HL-60/S4 (cell line): ENCODE measurements around the gene PTPN6.

ENCODE experiments used
- in situ Hi-C: fragments of 300-500 bp; cut with MboI; formaldehyde crosslinking; loops from 2 replicates; pipeline ENCODE4 v1.14.3; 2022; ENCODE audit warnings: low sequenced_read_pairs

The PTPN6 gene

GRCh38 chr12:6937481-6938352 lies 13.4 kb upstream of the PTPN6 start:
- in situ Hi-C loops, result loop anchor here (25.0 kb wide), 1 partner anchor 175 kb away; the partner anchor contains the start of gene C1RL

- in situ Hi-C loops, result loop anchor here (25.0 kb wide), 1 partner anchor 174 kb away; the partner anchor contains the start of gene C1RL
Measured at GRCh38 chr12:6938353-6939190, 12.6 kb upstream of the PTPN6 start.

DNA sequence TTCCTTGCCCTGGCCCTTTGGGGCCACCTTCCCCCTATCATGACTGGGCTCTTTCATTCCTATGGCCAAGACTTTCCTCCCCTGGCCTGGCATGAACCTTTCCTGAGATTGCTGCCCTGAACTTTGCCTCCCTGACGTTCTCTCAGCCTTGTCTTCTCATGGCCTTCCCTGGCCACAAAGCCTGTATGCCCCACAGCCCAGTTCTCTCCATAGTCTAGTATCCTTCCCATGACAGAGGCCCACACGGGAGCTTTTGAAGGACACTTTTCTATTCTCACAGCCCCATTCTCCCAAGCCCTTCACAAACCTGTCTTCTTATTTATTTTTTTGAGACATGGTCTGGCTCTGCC lies 12.0 kb upstream of the PTPN6 start:
- in situ Hi-C loops, result loop anchor here (25.0 kb wide), 1 partner anchor 173 kb away; the partner anchor contains the start of gene C1RL

GRCh38 chr12:6941267-6941666 lies 9.9 kb upstream of the PTPN6 start:
- in situ Hi-C loops, result loop anchor here (25.0 kb wide), 1 partner anchor 171 kb away; the partner anchor contains the start of gene C1RL

DNA sequence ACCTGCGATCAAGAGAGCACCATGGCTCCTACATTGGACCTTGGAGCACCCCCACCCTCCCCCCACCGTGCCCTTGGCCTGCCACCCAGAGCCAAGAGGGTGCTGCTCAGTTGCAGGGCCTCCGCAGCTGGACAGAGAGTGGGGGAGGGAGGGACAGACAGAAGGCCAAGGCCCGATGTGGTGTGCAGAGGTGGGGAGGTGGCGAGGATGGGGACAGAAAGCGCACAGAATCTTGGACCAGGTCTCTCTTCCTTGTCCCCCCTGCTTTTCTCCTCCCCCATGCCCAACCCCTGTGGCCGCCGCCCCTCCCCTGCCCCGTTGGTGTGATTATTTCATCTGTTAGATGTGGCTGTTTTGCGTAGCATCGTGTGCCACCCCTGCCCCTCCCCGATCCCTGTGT lies 9.4 kb upstream of the PTPN6 start:
- in situ Hi-C loops, result loop anchor here (25.0 kb wide), 1 partner anchor 171 kb away; the partner anchor contains the start of gene C1RL

DNA sequence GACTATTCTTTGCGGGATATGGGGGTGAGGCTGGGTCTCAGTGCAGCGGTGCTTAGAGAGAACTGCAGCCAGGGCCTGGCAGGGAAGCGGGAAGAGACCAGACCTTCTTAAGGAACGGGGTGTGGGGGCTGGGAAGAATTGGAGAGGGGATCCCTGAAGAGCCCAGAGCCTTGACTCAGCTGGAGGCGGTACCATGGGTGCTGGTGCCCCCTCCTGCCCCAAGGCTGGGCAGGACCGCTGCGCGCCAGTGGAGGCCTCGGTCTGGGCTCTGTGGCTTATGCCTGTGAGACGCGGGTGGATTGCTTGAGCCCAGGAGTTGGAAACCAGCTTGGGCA lies 8.9 kb upstream of the PTPN6 start:
- in situ Hi-C loops, result loop anchor here (25.0 kb wide), 1 partner anchor 170 kb away; the partner anchor contains the start of gene C1RL

- in situ Hi-C loops, result loop anchor here (25.0 kb wide), 1 partner anchor 169 kb away; the partner anchor contains the start of gene C1RL
Measured at GRCh38 chr12:6943389-6943721, 7.8 kb upstream of the PTPN6 start.

DNA sequence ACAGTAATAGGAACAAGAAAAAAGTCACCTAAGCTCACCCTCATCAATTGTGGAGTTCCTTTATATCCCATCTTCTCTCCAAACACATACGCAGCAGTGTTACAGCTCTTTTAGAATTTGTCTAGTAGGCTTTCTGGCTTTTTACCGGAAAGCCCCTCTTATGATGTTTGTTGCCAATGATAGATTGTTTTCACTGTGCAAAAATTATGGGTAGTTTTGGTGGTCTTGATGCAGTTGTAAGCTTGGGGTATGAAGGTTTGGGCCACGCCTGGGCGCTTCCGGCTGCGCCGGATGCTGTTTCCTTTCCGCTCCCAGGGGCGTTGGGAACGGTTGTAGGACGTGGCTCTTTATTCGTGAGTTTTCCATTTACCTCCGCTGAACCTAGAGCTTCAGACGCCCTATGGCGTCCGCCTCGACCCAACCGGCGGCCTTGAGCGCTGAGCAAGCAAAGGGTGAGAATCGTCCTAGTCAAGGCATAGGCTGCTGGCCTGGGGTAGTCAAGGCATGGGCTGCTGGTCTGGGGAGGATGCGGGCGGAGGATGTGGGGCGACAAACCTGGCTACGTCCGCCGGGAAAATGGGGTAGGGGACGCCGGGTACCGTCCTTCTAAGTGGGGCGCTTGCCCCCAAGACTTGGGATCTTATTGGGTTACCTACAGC lies 7.3 kb upstream of the PTPN6 start, which contains the start of the genes C12orf57 and RNU7-1:
TSS of gene C12orf57 (plus strand) at position 301 of the 659 bp plus-strand sequence. CDS start at position 401, 100 bp downstream.
TSS of gene RNU7-1 (plus strand) at position 95 of the 659 bp plus-strand sequence.
- in situ Hi-C loops, result loop anchor here (25.0 kb wide), 1 partner anchor 168 kb away; the partner anchor contains the start of gene C1RL

- in situ Hi-C loops, result loop anchor here (25.0 kb wide), 1 partner anchor 168 kb away; the partner anchor contains the start of gene C1RL
Measured at GRCh38 chr12:6944381-6945186, 6.6 kb upstream of the PTPN6 start.

GRCh38 chr12:6945613-6946012 lies 5.5 kb upstream of the PTPN6 start:
- in situ Hi-C loops, result loop anchor here (25.0 kb wide), 1 partner anchor 167 kb away; the partner anchor contains the start of gene C1RL

DNA sequence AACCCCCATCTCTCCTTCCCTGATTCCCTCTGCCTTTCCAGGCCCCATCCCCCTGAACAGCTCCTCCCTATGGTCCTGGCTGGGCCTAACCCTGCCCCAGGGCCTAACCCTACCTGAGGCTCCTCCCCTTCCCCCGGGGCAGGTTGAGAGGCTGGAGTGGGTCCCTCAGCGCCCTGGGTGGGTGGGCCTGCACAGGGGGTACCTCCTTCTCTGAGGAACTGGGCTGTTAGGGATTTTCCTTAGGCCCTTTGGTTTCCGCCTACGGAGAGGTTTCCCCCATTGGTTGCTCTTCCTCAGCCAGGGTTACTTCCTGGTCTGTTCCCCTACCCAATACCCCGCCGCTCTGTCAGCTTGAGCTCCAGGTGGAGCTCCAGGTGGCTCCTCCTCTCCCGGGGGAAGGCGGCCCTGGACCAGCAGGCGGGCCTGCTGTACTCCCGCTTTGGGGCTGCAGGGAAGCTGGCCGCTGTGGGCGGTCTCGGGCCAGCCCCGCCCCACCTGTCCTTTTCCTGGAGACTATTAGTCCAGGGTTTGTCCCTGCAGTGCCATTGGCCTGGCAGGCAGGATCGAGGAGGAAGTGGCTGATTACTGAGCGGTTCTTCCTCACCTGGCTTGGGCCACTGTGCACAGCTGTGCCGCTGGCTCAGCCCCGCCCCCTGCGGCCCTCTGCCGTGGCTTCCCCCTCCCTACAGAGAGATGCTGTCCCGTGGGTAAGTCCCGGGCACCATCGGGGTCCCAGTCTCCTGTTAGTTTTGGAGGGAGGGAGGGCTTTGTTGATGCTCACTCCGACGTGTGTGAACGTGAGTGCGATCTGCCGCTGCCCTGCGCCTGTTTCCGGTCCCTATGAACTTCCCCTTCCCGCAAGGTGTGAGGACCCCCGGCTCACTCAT lies 4.9 kb upstream of the PTPN6 start:
- in situ Hi-C loops, result loop anchor here (25.0 kb wide), 1 partner anchor 166 kb away; the partner anchor contains the start of gene C1RL

- in situ Hi-C loops, result loop anchor here (25.0 kb wide), 1 partner anchor 165 kb away; the partner anchor contains the start of gene C1RL
Measured at GRCh38 chr12:6946920-6947374, 4.2 kb upstream of the PTPN6 start.

DNA sequence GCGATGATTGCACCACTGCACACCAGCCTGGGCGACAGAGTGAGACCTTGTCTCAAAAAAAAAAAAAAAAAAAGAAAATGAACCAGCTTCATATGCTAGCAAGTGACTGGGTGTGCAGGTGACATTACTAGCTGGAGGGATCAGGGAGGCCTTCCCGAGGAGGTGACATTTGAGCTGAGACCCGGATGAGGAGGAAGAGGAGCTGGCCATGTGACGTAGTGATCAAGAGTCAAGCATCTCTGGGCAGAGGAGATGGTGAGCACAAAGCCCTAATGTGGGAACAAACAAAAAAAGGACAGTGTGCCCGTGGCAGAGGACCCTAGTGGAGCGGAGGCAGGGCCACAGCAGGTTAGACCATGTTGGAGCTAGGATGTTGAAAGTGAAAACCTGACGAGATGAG lies 3.5 kb upstream of the PTPN6 start:
- in situ Hi-C loops, result loop anchor here (25.0 kb wide), 1 partner anchor 165 kb away; the partner anchor contains the start of gene C1RL

- in situ Hi-C loops, result loop anchor here (25.0 kb wide), 1 partner anchor 163 kb away; the partner anchor contains the start of gene C1RL
Measured at GRCh38 chr12:6948873-6949594, 2.1 kb upstream of the PTPN6 start.

GRCh38 chr12:6950401-6950801 lies 755 bp upstream of the PTPN6 start:
- in situ Hi-C loops, result no loop called here

DNA sequence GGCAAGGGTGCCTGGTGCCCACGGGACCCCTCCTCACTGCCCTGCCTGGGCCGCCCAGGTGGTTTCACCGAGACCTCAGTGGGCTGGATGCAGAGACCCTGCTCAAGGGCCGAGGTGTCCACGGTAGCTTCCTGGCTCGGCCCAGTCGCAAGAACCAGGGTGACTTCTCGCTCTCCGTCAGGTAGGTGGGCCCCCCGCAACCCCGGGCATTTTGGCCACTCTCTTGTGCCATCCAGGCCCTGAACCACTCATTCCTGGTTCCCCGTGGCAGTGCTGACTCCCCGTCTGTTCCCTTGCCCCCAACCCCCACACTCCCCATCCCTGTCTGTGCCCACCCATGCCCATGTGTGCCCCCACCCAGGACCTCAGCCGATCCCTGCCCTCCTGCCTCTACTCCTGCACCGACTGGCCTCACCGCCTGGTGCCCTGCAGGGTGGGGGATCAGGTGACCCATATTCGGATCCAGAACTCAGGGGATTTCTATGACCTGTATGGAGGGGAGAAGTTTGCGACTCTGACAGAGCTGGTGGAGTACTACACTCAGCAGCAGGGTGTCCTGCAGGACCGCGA lies 480 bp downstream of the PTPN6 start:
- in situ Hi-C loops, result no loop called here

DNA sequence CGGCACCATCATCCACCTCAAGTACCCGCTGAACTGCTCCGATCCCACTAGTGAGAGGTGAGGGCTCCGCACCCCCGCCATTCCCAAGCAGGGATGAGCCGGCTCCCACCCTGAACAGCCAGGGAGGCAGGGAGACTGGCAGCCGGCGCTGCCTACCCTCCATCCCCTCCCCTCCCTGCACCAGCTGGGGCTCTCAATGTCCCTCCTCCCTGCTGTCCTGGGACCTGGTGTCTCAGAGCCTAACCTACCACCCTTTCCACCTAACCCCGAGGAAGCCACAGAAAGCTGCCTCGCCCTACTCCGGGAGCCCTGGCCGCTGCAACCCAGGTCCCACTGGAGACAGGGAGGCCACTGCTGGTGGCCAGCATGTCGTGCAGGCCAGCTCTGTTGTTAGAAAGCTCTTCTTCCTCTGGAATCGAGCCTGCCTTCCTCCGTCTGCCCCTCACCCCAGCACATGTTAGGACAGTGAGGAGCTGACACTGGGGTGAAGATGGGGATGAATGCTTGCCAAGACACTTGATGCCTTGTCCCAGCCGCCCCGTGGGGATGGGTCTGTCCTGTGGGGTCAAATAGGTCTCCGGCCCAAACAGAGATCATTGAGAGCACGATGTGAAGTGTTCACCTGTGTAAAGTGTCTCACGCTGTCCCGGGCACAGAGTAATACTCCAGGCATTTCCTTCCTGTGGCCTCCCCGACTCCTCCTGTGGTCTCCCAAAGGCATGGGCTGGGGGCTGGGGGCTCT lies 1.1 kb downstream of the PTPN6 start:
- in situ Hi-C loops, result no loop called here
